H1 (cell line): ENCODE data around the gene PF4V1. TPM values are rescaled to one million over a fixed set of nuclear protein-coding genes. Genes with fewer than 3 reads are reported as not detected.

ENCODE experiments used
- CTCF ChIA-PET: fragments of 300-600 bp; sonication (Branson Sonifier 250); formaldehyde crosslinking; loops from one replicate; lab custom pipeline; 2021; ENCODE audit not compliant: partially characterized antibody; lab: Charles Lee
- POLR2A ChIA-PET: fragments of 300-600 bp; sonication (Branson Sonifier 250); formaldehyde crosslinking; loops from one replicate; lab custom pipeline; 2021; ENCODE audit warnings: inconsistent platforms; ENCODE audit not compliant: partially characterized antibody; lab: Charles Lee
- DNase-seq, 2 experiments: peaks; one replicate each; pipeline versions ENCODE4 v3.0.0 to v3.0.0-alpha.2; 2010 to 2022; ENCODE audit warnings: low spot score in 2 of 2, low read depth in 1 of 2, mixed read lengths in 1 of 2
- FAIRE-seq: peaks from 2 replicates; lab custom pipeline; 2011; peaks lifted over from hg19 to GRCh38; lab: Jason Lieb, UNC
- H2AFZ ChIP-seq: 2 replicates; pipeline ENCODE4 v1.8.1; 2012; ENCODE audit warnings: low read length, inconsistent platforms
- H2AK5ac ChIP-seq: 2 replicates; pipeline ENCODE4 v1.6.1; 2013; ENCODE audit warnings: low read depth, low read length
- H2BK120ac ChIP-seq: replicated peaks from 2 replicates; pipeline ENCODE3; 2013; ENCODE audit warnings: low read depth, low read length, inconsistent platforms
- H2BK12ac ChIP-seq: 2 replicates; pipeline ENCODE4 v1.6.1; 2013; ENCODE audit warnings: low read depth, low read length
- H2BK15ac ChIP-seq: 2 replicates; pipeline ENCODE4 v1.6.1; 2013; ENCODE audit warnings: low read length
- H2BK20ac ChIP-seq: 2 replicates; pipeline ENCODE4 v1.6.1; 2013; ENCODE audit warnings: low read length
- H2BK5ac ChIP-seq: 2 replicates; pipeline ENCODE4 v1.6.1; 2013; ENCODE audit warnings: low read depth, low read length
- H3K14ac ChIP-seq: 2 replicates; pipeline ENCODE4 v1.6.1; 2013; ENCODE audit warnings: inconsistent platforms; ENCODE audit not compliant: insufficient read length
- H3K18ac ChIP-seq: 2 replicates; pipeline ENCODE4 v1.6.1; 2013; ENCODE audit warnings: low read length; ENCODE audit errors: extremely low read depth
- H3K23ac ChIP-seq: 2 replicates; pipeline ENCODE4 v1.6.1; 2013; ENCODE audit warnings: inconsistent platforms; ENCODE audit not compliant: insufficient read length
- H3K23me2 ChIP-seq: 2 replicates; pipeline ENCODE4 v1.6.1; 2013; ENCODE audit warnings: low read depth, low read length
- H3K27ac ChIP-seq: 2 replicates; pipeline ENCODE4 v1.6.1; 2011; ENCODE audit warnings: low read depth, low read length, inconsistent platforms
- H3K27me3 ChIP-seq, 4 experiments: replicated peaks in 1 of 4; 1 replicate in 1 of 4; 2 replicates in 3 of 4; pipeline versions ENCODE4 v1.6.1 to v1.8.1; 2011 to 2013; ENCODE audit warnings: low read length in 3 of 4, mild to moderate bottlenecking in 3 of 4, inconsistent platforms in 2 of 4, mixed read lengths in 2 of 4, moderate library complexity in 1 of 4; ENCODE audit not compliant: control insufficient read depth in 3 of 4, insufficient read depth in 3 of 4; ENCODE audit errors: extremely low read depth in 1 of 4
- H3K36me3 ChIP-seq, 4 experiments: 2 replicates each; pipeline versions ENCODE4 v1.6.1 to v1.8.1; 2011 to 2013; ENCODE audit warnings: mild to moderate bottlenecking in 4 of 4, low read length in 3 of 4, moderate library complexity in 2 of 4, control low read depth in 1 of 4, inconsistent platforms in 1 of 4; ENCODE audit not compliant: insufficient read depth in 4 of 4, control insufficient read depth in 2 of 4
- H3K4ac ChIP-seq: replicated peaks from 2 replicates; pipeline ENCODE3; 2013; ENCODE audit warnings: low read length, low read depth, mixed read lengths, inconsistent platforms; ENCODE audit not compliant: insufficient read length
- H3K4me1 ChIP-seq, 4 experiments: replicated peaks in 1 of 4; 1 replicate in 1 of 4; 2 replicates in 3 of 4; pipeline versions ENCODE4 v1.6.1 to v1.8.1; 2011 to 2013; ENCODE audit warnings: low read length in 3 of 4, inconsistent platforms in 2 of 4, mixed read lengths in 1 of 4; ENCODE audit not compliant: insufficient read depth in 4 of 4, control insufficient read depth in 3 of 4
- H3K4me2 ChIP-seq, 2 experiments: 2 replicates each; pipeline versions ENCODE4 v1.6.1 to v1.8.1; 2011 to 2013; ENCODE audit warnings: low read depth in 2 of 2, low read length in 2 of 2, control low read depth in 1 of 2, inconsistent platforms in 1 of 2, mild to moderate bottlenecking in 1 of 2; ENCODE audit not compliant: insufficient read depth in 1 of 2
- H3K4me3 ChIP-seq, 4 experiments: fragments of 200-600, 300-600 bp in 1 of 4; sonication (generic), shearing (Covaris generic), sonication (Bioruptor Twin) in 1 of 4; 2 replicates each; pipeline versions ENCODE4 v1.5.1 to v1.8.1; 2011 to 2016; ENCODE audit warnings: low read length in 4 of 4, low read depth in 3 of 4, control low read depth in 2 of 4, inconsistent platforms in 2 of 4, mild to moderate bottlenecking in 2 of 4, mixed read lengths in 1 of 4, moderate library complexity in 1 of 4; ENCODE audit not compliant: insufficient read depth in 2 of 4; ENCODE audit errors: extremely low read depth in 1 of 4
- H3K56ac ChIP-seq: replicated peaks from 2 replicates; pipeline ENCODE3; 2013; ENCODE audit warnings: low read depth, mild to moderate bottlenecking, mixed read lengths, low read length, inconsistent platforms; ENCODE audit not compliant: insufficient read length
- H3K79me1 ChIP-seq: 2 replicates; pipeline ENCODE4 v1.6.1; 2013; ENCODE audit warnings: low read depth, low read length, control low read depth
- H3K79me2 ChIP-seq, 2 experiments: 2 replicates each; pipeline versions ENCODE4 v1.6.1 to v1.8.1; 2012 to 2013; ENCODE audit warnings: low read length in 2 of 2, mild to moderate bottlenecking in 2 of 2, inconsistent platforms in 1 of 2; ENCODE audit not compliant: insufficient read depth in 2 of 2, control insufficient read depth in 1 of 2
- H3K9ac ChIP-seq, 4 experiments: replicated peaks in 1 of 4; 1 replicate in 1 of 4; 2 replicates in 3 of 4; pipeline versions ENCODE4 v1.6.1 to v1.8.1; 2011 to 2013; ENCODE audit warnings: low read depth in 3 of 4, low read length in 3 of 4, control low read depth in 2 of 4, mild to moderate bottlenecking in 2 of 4, moderate library complexity in 2 of 4, inconsistent platforms in 1 of 4; ENCODE audit errors: extremely low read depth in 1 of 4
- H3K9me3 ChIP-seq, 2 experiments: 2 replicates each; pipeline versions ENCODE4 v1.6.1 to v1.8.1; 2012 to 2013; ENCODE audit warnings: mild to moderate bottlenecking in 2 of 2, moderate library complexity in 2 of 2, control low read depth in 1 of 2, inconsistent platforms in 1 of 2, low read depth in 1 of 2, low read length in 1 of 2, mixed read lengths in 1 of 2; ENCODE audit not compliant: insufficient read depth in 2 of 2
- H4K20me1 ChIP-seq, 2 experiments: replicated peaks in 1 of 2; 2 replicates each; pipeline versions ENCODE3 to v1.8.1; 2011 to 2013; ENCODE audit warnings: inconsistent platforms in 2 of 2, low read length in 2 of 2, mild to moderate bottlenecking in 1 of 2; ENCODE audit not compliant: insufficient read depth in 2 of 2, control insufficient read depth in 1 of 2
- H4K5ac ChIP-seq: 2 replicates; pipeline ENCODE4 v1.6.1; 2013; ENCODE audit warnings: low read length, low read depth, mixed read lengths, inconsistent platforms; ENCODE audit not compliant: insufficient read length
- H4K8ac ChIP-seq: 2 replicates; pipeline ENCODE4 v1.8.0; 2013; ENCODE audit warnings: mild to moderate bottlenecking, moderate library complexity, low read length, inconsistent platforms; ENCODE audit not compliant: insufficient read depth; ENCODE audit errors: extremely low read depth
- H4K91ac ChIP-seq: replicated peaks from 2 replicates; pipeline ENCODE3; 2013; ENCODE audit warnings: low read length, mixed read lengths, inconsistent platforms; ENCODE audit not compliant: insufficient read length
- BCL11A ChIP-seq, 2 experiments: IDR thresholded peaks; one replicate each; pipeline ENCODE4 v1.6.1; 2011; ENCODE audit warnings: low read depth in 2 of 2, low read length in 2 of 2, mild to moderate bottlenecking in 2 of 2
- CBX5 ChIP-seq: fragments of 300-800, 300-1000 bp; sonication (generic); IDR thresholded peaks from 2 replicates; pipeline ENCODE4 v1.7.1; 2016; ENCODE audit warnings: antibody characterized with exemption, low read length, low read depth
- GTF2F1 ChIP-seq: IDR thresholded peaks from 2 replicates; pipeline ENCODE4 v1.6.1; 2012; ENCODE audit warnings: low read depth, low read length, improper control_type of control experiment, borderline replicate concordance
- HDAC2 ChIP-seq, 2 experiments: fragments of 300-600 bp in 1 of 2; sonication (generic) in 1 of 2; IDR thresholded peaks; 2 replicates each; pipeline ENCODE4 v1.6.1; 2011 to 2012; ENCODE audit warnings: low read depth in 2 of 2, low read length in 2 of 2, mild to moderate bottlenecking in 2 of 2, moderate library complexity in 2 of 2, borderline replicate concordance in 1 of 2, inconsistent platforms in 1 of 2
- HDAC6 ChIP-seq: IDR thresholded peaks from one replicate; pipeline ENCODE4 v1.7.1; 2012; ENCODE audit warnings: low read depth, mild to moderate bottlenecking, inconsistent platforms, low read length, moderate library complexity
- POLR2A ChIP-seq, 2 experiments: IDR thresholded peaks; 1 replicate in 1 of 2; 2 replicates in 1 of 2; pipeline ENCODE4 v1.6.1; 2011; ENCODE audit warnings: low read depth in 2 of 2, low read length in 2 of 2, mild to moderate bottlenecking in 2 of 2; ENCODE audit errors: control extremely low read depth in 1 of 2
- POU5F1 ChIP-seq: IDR thresholded peaks from 2 replicates; pipeline ENCODE4 v1.6.1; 2011; ENCODE audit warnings: low read depth, mild to moderate bottlenecking, low read length, moderate library complexity
- RNF2 ChIP-seq: fragments of 200-900, 300-1000 bp; sonication (generic); IDR thresholded peaks from 2 replicates; pipeline ENCODE4 v1.7.1; 2016; ENCODE audit warnings: borderline replicate concordance, low read depth, mild to moderate bottlenecking, antibody characterized with exemption, low read length; ENCODE audit not compliant: poor library complexity, severe bottlenecking; ENCODE audit errors: missing control alignments
- SP1 ChIP-seq: IDR thresholded peaks from 2 replicates; pipeline ENCODE4 v1.6.1; 2011; ENCODE audit warnings: low read depth, low read length
- TBP ChIP-seq: IDR thresholded peaks from 2 replicates; pipeline ENCODE4 v1.6.1; 2011; ENCODE audit warnings: low read depth, low read length, improper control_type of control experiment
- WGBS, 2 experiments: shearing (Covaris generic) in 1 of 2; methylation state at CpG; one replicate each; pipeline versions ENCODE4 v1.1.6 to v1.1.7; 2013 to 2015; ENCODE audit warnings: low lambda C conversion rate in 2 of 2, mixed read lengths in 2 of 2, inconsistent platforms in 1 of 2, low coverage in 1 of 2, missing lambda C conversion rate in 1 of 2; ENCODE audit not compliant: insufficient replicate concordance in 2 of 2, insufficient coverage in 1 of 2, insufficient read length in 1 of 2; ENCODE audit errors: extremely low coverage in 1 of 2, missing lambda C conversion rate in 1 of 2; 5-methylcytosine and 5-hydroxymethylcytosine counted together
- polyA plus RNA-seq, 7 experiments: library from polyadenylated mRNA; depleted of rRNA in 3 of 7; stranded (reverse) in 5 of 7; unstranded in 2 of 7; fragments of >200 nt in 5 of 7; fragments of 200-250 nt in 2 of 7; gene quantifications; 1 replicate in 5 of 7; 2 replicates in 1 of 7; 4 replicates in 1 of 7; pipeline versions ENCODE4 v1.2.1 to v1.2.3, GENCODE V29; 2011 to 2013; ENCODE audit warnings: missing spikeins in 2 of 7, mixed read lengths in 2 of 7
- total RNA-seq: library from RNA; stranded (reverse); fragmentation: NEBNext Ultra II Directional; extraction: Animal tissue kit (Norgen Biotek cat#: 25700); gene quantifications from 2 replicates; pipeline ENCODE4 v1.2.1, GENCODE V29; 2021

PF4V1 gene
- total and polyA plus RNA-seq, 2 of the 8 experiments (the other 6 are each of a cell fraction or from before 2014, with no cell fraction given) = not detected

DNA sequence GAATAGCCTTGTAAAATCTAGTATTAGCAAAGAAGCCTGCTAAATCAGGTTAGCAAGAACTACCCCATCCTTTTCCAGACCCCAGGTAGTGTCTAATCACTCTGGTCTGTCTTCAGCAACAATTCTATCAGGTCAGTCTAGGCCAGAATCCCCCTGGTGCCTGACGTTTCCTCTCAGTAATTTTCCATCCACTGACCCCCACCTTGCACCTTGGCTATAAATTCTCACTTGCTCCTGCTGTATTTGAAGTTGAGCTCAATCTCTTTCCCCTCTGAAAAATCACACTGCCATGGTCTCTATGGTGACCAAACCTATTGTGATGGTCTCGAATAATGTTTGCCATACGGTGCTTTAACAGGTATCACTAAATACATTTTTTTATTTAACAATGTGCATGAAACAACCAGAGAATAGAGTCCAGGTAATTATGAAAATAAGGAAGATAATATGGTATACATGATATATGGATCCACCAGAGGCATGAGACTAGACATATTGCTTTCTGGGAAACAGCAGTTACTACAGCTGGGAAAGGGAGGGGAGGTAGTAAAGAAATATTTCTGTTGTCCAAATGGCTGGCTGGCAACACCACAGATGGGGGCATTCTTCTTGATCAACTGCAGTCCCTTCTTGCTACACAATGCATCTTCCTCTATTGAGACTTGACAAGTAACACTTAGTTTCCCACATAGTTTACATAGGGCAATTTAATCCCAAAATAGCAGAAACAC is 49.9 kb downstream of the PF4V1 start:
- H2BK120ac ChIP-seq = no peak overlapping the region
- H3K23me2 ChIP-seq = no peaks in the 10 kb centered on the region
- H4K5ac ChIP-seq = no peak overlapping the region
- no peak overlapping the region for H3K4me2 ChIP-seq
- H3K23ac ChIP-seq = no peak overlapping the region
- no peaks in the 10 kb centered on the region for H3K79me2 ChIP-seq
- FAIRE-seq (no peak), DNase-seq (no peak)
- H3K27me3 ChIP-seq = no peaks in the 10 kb centered on the region; a peak in 1 of 7 replicates
- no peak overlapping the region for H3K4ac ChIP-seq
- no peak overlapping the region for H3K27ac ChIP-seq
- H4K20me1 ChIP-seq = no peaks in the 10 kb centered on the region
- no peak overlapping the region for H2BK20ac ChIP-seq
- H2AFZ ChIP-seq = no peak overlapping the region
- H3K18ac ChIP-seq = no peak overlapping the region
- H3K56ac ChIP-seq = no peak overlapping the region
- H3K9ac ChIP-seq = no peak overlapping the region
- H2BK15ac ChIP-seq = no peak overlapping the region
- H3K14ac ChIP-seq = no peak overlapping the region
- H4K91ac ChIP-seq = no peak overlapping the region
- CTCF ChIA-PET = interaction anchor here (0.6 to 1.2 kb wide), 6 partner anchors 13 to 446 kb away, joined by 3 read pairs; no protein-coding TSS in a partner anchor
- H3K36me3 ChIP-seq = no peaks in the 10 kb centered on the region
- H3K4me1 ChIP-seq = no peaks in the 10 kb centered on the region
- no peak overlapping the region for H3K4me3 ChIP-seq
- H4K8ac ChIP-seq = no peak overlapping the region
- H3K9me3 ChIP-seq = no peaks in the 10 kb centered on the region
- no peak overlapping the region for H2BK5ac ChIP-seq
- POLR2A ChIA-PET = no interaction called here
- 81% methylated on average over 3 of the region's 3 CpGs; no CpG with 5 or more reads in 1 of the 2 experiments for WGBS, 2 experiments
- H2BK12ac ChIP-seq = no peak overlapping the region
- no peaks in the 10 kb centered on the region for H3K79me1 ChIP-seq
- no peak overlapping the region for H2AK5ac ChIP-seq
- TF ChIP-seq BCL11A (IDR thresholded peaks at IDR 0.05; ENCODE audit: low read depth in 2 of 2, low read length in 2 of 2) = no peak
- TF ChIP-seq GTF2F1 = no peak
- no peak for TF ChIP-seq POU5F1
- TF ChIP-seq HDAC2 (IDR thresholded peaks at IDR 0.05; ENCODE audit: borderline replicate concordance in 1 of 2, low read depth in 2 of 2, low read length in 2 of 2) = no peak
- no peak for TF ChIP-seq SP1
- no peak for TF ChIP-seq CBX5
- no peak for TF ChIP-seq POLR2A (IDR thresholded peaks at IDR 0.05; ENCODE audit: control extremely low read depth in 1 of 2, low read depth in 2 of 2, low read length in 2 of 2)
- TF ChIP-seq RNF2 = no peak
- no peak for TF ChIP-seq HDAC6
- no peak for TF ChIP-seq TBP
